Measurements from ENCODE around the gene VSNL1. TPM values are rescaled to one million over a fixed set of nuclear protein-coding genes. Genes with fewer than 3 reads are reported as not detected.

Gene VSNL1
- total RNA-seq, 1 experiment from 2014 or later, result 9.9 TPM

DNA sequence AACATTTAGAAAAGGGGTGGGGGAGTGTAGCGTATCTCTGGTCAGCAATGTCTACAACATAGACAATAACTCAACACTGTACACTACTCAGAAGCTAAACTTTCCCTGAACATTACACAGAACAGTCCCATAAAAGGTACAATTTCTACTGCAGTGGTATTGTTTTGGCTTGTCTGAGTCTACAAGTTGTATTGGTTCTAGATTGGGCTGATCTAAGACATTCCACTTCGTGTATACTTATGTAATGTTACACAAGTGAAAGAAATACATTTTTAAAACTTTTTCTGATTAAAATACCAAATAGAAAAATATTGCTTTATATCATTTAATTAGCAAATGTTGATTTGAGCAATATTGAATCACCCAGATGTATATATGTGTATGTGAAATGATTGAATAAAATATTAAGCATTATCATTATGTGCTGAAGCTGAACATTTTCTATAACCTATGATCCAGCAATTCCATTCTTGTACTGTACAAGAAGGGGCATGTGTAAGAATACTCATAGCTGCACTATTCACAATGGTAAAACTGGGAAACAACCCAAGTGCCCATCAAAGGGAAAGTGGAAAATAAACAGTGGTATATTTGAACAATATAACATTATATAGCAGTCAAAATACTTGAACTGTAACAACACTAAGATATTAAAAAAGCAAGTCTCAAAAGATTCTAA, 52.4 kb downstream of the VSNL1 start:
- H3K36me3 Mint-ChIP-seq (ENCODE audit: insufficient read depth in 1 of 3, low read depth in 3 of 3), result peaks cover 0 to 17% (median 3%) of the 10 kb centered on the region in 3 experiments; a peak in 4 of 7 replicates
- no peak overlapping the region for H3K4ac ChIP-seq (ENCODE audit: low read depth, low read length)
- H3K79me1 ChIP-seq (ENCODE audit: insufficient read depth, low read depth, low read length, poor library complexity, severe bottlenecking), result no peaks in the 10 kb centered on the region
- H3K27me3 Mint-ChIP-seq (ENCODE audit: low read depth), result no peaks in the 10 kb centered on the region
- H2BK120ac ChIP-seq (ENCODE audit: low read depth, low read length, poor library complexity, severe bottlenecking), result no peak overlapping the region
- no peak overlapping the region for H3K4me3 Mint-ChIP-seq
- no peak overlapping the region for H2BK12ac ChIP-seq (ENCODE audit: insufficient read length, low read depth, low read length)
- H3K79me2 ChIP-seq (ENCODE audit: insufficient read depth, low read length), result peaks cover 3% of the 10 kb centered on the region; the same call in 1 of the 2 replicates
- H3K4me1 ChIP-seq (ENCODE audit: insufficient read depth, low read length), result peaks cover 26% of the 10 kb centered on the region
- no peaks in the 10 kb centered on the region for H3K9me3 Mint-ChIP-seq
- no peak overlapping the region for H3K18ac ChIP-seq (ENCODE audit: insufficient read length, low read depth, low read length)
- no peak overlapping the region for H3K27ac ChIP-seq (ENCODE audit: insufficient read length, low read depth, low read length)
- H3K9ac ChIP-seq (ENCODE audit: extremely low read depth, insufficient read length, low read length), result no peak overlapping the region
- no peak overlapping the region for H3K23ac ChIP-seq (ENCODE audit: insufficient read length, low read depth, low read length)
- H3T11ph ChIP-seq (ENCODE audit: low read length), result no peak overlapping the region
- H2BK5ac ChIP-seq (ENCODE audit: insufficient read length, low read length), result no peak overlapping the region
- H3K27ac Mint-ChIP-seq, result no peak overlapping the region
- no peak overlapping the region for H3K56ac ChIP-seq (ENCODE audit: insufficient read length, low read depth, low read length)
- H3K27me3 ChIP-seq (ENCODE audit: insufficient read depth, low read length), result no peaks in the 10 kb centered on the region
- no peak overlapping the region for H2AFZ ChIP-seq (ENCODE audit: low read length)
- H2BK15ac ChIP-seq (ENCODE audit: low read depth, low read length), result no peak overlapping the region
- no peak overlapping the region for H2BK20ac ChIP-seq (ENCODE audit: low read depth, low read length, poor library complexity, severe bottlenecking)
- no peaks in the 10 kb centered on the region for H3K23me2 ChIP-seq (ENCODE audit: insufficient read length, low read depth, low read length, poor library complexity, severe bottlenecking)
- H4K5ac ChIP-seq (ENCODE audit: insufficient read length, low read depth, low read length), result no peak overlapping the region
- peaks cover 32 to 35% of the 10 kb centered on the region in 2 experiments for H3K4me1 Mint-ChIP-seq
- TF ChIP-seq, protein P1, sequence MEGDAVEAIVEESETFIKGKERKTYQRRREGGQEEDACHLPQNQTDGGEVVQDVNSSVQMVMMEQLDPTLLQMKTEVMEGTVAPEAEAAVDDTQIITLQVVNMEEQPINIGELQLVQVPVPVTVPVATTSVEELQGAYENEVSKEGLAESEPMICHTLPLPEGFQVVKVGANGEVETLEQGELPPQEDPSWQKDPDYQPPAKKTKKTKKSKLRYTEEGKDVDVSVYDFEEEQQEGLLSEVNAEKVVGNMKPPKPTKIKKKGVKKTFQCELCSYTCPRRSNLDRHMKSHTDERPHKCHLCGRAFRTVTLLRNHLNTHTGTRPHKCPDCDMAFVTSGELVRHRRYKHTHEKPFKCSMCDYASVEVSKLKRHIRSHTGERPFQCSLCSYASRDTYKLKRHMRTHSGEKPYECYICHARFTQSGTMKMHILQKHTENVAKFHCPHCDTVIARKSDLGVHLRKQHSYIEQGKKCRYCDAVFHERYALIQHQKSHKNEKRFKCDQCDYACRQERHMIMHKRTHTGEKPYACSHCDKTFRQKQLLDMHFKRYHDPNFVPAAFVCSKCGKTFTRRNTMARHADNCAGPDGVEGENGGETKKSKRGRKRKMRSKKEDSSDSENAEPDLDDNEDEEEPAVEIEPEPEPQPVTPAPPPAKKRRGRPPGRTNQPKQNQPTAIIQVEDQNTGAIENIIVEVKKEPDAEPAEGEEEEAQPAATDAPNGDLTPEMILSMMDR (conservative IDR thresholded peaks at IDR 0.05), result no peak
- H3K14ac ChIP-seq (ENCODE audit: insufficient read depth, low read length), result no peak overlapping the region
- H4K91ac ChIP-seq (ENCODE audit: insufficient read length, low read depth, low read length), result no peak overlapping the region
- no peak overlapping the region for H3K4me2 ChIP-seq (ENCODE audit: insufficient read depth, insufficient read length, low read length)
- H4K8ac ChIP-seq (replicated peaks; ENCODE audit: insufficient read length, low read depth, low read length), result no peak overlapping the region
- no peaks in the 10 kb centered on the region for H4K20me1 ChIP-seq (ENCODE audit: control insufficient read depth, insufficient read depth, insufficient read length)
- H2AK5ac ChIP-seq (ENCODE audit: insufficient read length, low read length), result no peak overlapping the region
- no peaks in the 10 kb centered on the region for H3K9me3 ChIP-seq (ENCODE audit: control insufficient read depth, low read depth, low read length)
- WGBS (ENCODE audit: extremely low coverage, insufficient read length, low lambda C conversion rate), result no CpG with 5 or more reads among the region's 2 CpGs
- no peak for DNase-seq
